ENCODE results near the gene FBXO38. TPM values are rescaled to one million over a fixed set of nuclear protein-coding genes. Genes with fewer than 3 reads are reported as not detected.

The FBXO38 gene
- total RNA-seq, 1 donor, result 69.8 TPM

DNA sequence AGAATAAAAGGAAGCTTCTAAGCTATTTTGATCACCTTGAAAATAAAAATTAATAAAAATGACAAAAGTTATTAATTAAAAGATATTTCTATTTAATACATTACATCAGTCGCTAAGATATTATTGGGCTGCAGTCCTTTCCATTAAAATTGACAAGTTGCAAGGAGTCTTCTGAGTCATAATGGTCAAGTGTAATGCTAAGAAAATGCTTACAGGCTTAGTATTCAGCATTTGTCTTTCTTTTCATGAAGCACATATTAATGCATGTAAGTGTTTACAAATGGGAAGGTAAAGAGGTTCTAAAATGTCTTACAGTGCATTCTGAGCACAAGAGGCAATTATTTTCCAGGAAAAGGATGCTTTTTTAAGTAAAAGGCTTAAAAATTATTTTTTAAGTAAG is 31.1 kb upstream of the FBXO38 start:
- H3K4me3 ChIP-seq (ENCODE audit: insufficient read depth, low read length), result no peak overlapping the region
- no peak overlapping the region for H2AFZ ChIP-seq (ENCODE audit: low read length)
- H4K20me1 ChIP-seq (ENCODE audit: insufficient read depth, low read length), result no peaks in the 10 kb centered on the region
- no peaks in the 10 kb centered on the region for H3K36me3 ChIP-seq (ENCODE audit: insufficient read depth, low read length)
- TF ChIP-seq CTCF (IDR thresholded peaks at IDR 0.05; ENCODE audit: extremely low read depth, low read depth, low read length), result no peak
- no peak overlapping the region for H3K27ac ChIP-seq (ENCODE audit: low read depth, low read length)
- H3K79me2 ChIP-seq (ENCODE audit: insufficient read depth, low read length), result no peaks in the 10 kb centered on the region
- H3K27me3 ChIP-seq (ENCODE audit: insufficient read depth, low read length), result no peaks in the 10 kb centered on the region
- no peaks in the 10 kb centered on the region for H3K4me1 ChIP-seq (ENCODE audit: insufficient read depth, low read length)
- DNase-seq (ENCODE audit: insufficient read length, low spot score, missing footprints), result no peak
- H3K9me3 ChIP-seq (ENCODE audit: low read depth, low read length), result no peaks in the 10 kb centered on the region
- no peak overlapping the region for H3K4me2 ChIP-seq (ENCODE audit: insufficient read depth, low read length)

- no peak overlapping the region for H2AFZ ChIP-seq (ENCODE audit: low read length)
- H4K20me1 ChIP-seq (ENCODE audit: insufficient read depth, low read length), result no peaks in the 10 kb centered on the region
- H3K27me3 ChIP-seq (ENCODE audit: insufficient read depth, low read length), result no peaks in the 10 kb centered on the region
- no peaks in the 10 kb centered on the region for H3K36me3 ChIP-seq (ENCODE audit: insufficient read depth, low read length)
- H3K4me1 ChIP-seq (ENCODE audit: insufficient read depth, low read length), result no peaks in the 10 kb centered on the region
- DNase-seq (ENCODE audit: insufficient read length, low spot score, missing footprints), result no peak
- H3K27ac ChIP-seq (ENCODE audit: low read depth, low read length), result no peak overlapping the region
- no peak overlapping the region for H3K4me2 ChIP-seq (ENCODE audit: insufficient read depth, low read length)
- no peak for TF ChIP-seq CTCF (IDR thresholded peaks at IDR 0.05; ENCODE audit: extremely low read depth, low read depth, low read length)
- H3K79me2 ChIP-seq (ENCODE audit: insufficient read depth, low read length), result no peaks in the 10 kb centered on the region
- H3K4me3 ChIP-seq (ENCODE audit: insufficient read depth, low read length), result no peak overlapping the region
- no peaks in the 10 kb centered on the region for H3K9me3 ChIP-seq (ENCODE audit: low read depth, low read length)
Observed at GRCh38 chr5:148353634-148354033, 30.1 kb upstream of the FBXO38 start.

DNA sequence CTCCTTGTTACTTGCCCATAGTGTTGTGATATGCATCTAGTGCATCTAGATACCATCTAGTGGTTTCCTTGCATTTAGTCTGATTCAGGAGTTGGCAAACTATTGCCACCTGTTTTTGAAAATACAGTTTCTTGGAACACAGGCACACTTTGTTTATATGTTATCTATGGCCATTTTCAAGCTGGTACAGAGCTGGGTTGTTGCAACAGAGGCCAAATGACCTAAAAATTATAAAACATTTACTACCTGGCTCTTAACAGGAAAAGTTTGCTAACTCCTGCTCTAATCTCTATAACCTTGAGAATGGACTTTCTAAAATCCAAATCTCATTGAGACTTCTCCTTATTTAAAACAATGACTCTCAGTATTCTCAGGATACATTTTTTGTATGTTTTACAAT is 19.4 kb upstream of the FBXO38 start:
- no peak for DNase-seq (ENCODE audit: insufficient read length, low spot score, missing footprints)
- H3K4me1 ChIP-seq (ENCODE audit: insufficient read depth, low read length), result no peaks in the 10 kb centered on the region
- H3K9me3 ChIP-seq (ENCODE audit: low read depth, low read length), result no peaks in the 10 kb centered on the region

GRCh38 chr5:148368299-148368698 is 15.5 kb upstream of the FBXO38 start:
- Histone ChIP-seq H3K79me2 (ENCODE audit: insufficient read depth, low read length) (no peaks in the 10 kb centered on the region), H3K4me3 (ENCODE audit: insufficient read depth, low read length) (no peak overlapping the region), H2AFZ (ENCODE audit: low read length) (no peak overlapping the region), H3K9me3 (ENCODE audit: low read depth, low read length) (no peaks in the 10 kb centered on the region), H3K27ac (ENCODE audit: low read depth, low read length) (no peak overlapping the region), H3K27me3 (ENCODE audit: insufficient read depth, low read length) (no peaks in the 10 kb centered on the region), H3K4me2 (ENCODE audit: insufficient read depth, low read length) (no peak overlapping the region), H3K4me1 (ENCODE audit: insufficient read depth, low read length) (no peaks in the 10 kb centered on the region), H3K36me3 (ENCODE audit: insufficient read depth, low read length) (no peaks in the 10 kb centered on the region), H4K20me1 (ENCODE audit: insufficient read depth, low read length) (no peaks in the 10 kb centered on the region)
- DNase-seq (ENCODE audit: insufficient read length, low spot score, missing footprints), result no peak
- TF ChIP-seq CTCF (IDR thresholded peaks at IDR 0.05; ENCODE audit: extremely low read depth, low read depth, low read length), result no peak

More for the DNA sequence above, 19.4 kb upstream of the FBXO38 start:
- H3K27me3 ChIP-seq (ENCODE audit: insufficient read depth, low read length), result no peaks in the 10 kb centered on the region
- no peak overlapping the region for H3K4me3 ChIP-seq (ENCODE audit: insufficient read depth, low read length)
- H4K20me1 ChIP-seq (ENCODE audit: insufficient read depth, low read length), result no peaks in the 10 kb centered on the region
- no peak for TF ChIP-seq CTCF (IDR thresholded peaks at IDR 0.05; ENCODE audit: extremely low read depth, low read depth, low read length)
- no peak overlapping the region for H3K4me2 ChIP-seq (ENCODE audit: insufficient read depth, low read length)
- H3K36me3 ChIP-seq (ENCODE audit: insufficient read depth, low read length), result no peaks in the 10 kb centered on the region
- H3K79me2 ChIP-seq (ENCODE audit: insufficient read depth, low read length), result no peaks in the 10 kb centered on the region
- no peak overlapping the region for H3K27ac ChIP-seq (ENCODE audit: low read depth, low read length)
- no peak overlapping the region for H2AFZ ChIP-seq (ENCODE audit: low read length)
